Putamen (tissue), 1 donor: ENCODE data around the gene KRT71.
A peak's percentile ranks its signal among the peaks of the same experiment; 100 is the strongest.
"Not testable (repeated sequence)": the region's sequence is repeated elsewhere in the genome, so short reads cannot be mapped to it uniquely, and the experiment has no call there.

ENCODE experiments used
- DNase-seq: peaks from one replicate; pipeline ENCODE4 v3.0.0-alpha.2; 2016; ENCODE audit warnings: low spot score

Gene KRT71

DNA sequence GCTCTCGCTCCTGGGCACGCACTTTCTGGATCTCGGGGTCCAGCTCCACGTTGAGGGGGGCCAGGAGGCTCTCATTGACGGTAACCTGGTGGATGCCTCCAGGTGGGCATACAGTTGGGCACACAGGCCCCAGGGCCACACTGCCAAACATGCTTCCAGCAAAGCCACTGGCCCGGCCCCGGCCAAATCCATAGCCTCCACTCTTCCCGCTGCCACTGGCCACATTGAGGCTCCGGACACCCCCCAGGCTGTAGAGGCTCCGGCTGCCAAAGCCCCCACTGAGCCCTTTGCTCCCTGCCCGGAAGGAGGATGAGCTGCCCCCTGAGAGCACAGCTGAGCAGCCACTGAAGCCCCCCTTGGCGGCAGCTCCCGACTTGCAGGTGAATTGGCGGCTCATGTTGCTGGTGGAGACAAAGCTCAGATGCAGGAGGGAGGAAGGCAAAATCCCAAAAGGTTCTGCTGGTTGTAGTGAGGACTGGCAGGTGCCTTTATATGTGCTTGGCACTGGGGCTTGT lies at the start of gene KRT71:
Gene KRT71, minus strand, starts transcription at position 465 of the 515 bp plus-strand sequence. Its CDS starts 68 bp downstream, at position 397.
- no peak for DNase-seq

DNA sequence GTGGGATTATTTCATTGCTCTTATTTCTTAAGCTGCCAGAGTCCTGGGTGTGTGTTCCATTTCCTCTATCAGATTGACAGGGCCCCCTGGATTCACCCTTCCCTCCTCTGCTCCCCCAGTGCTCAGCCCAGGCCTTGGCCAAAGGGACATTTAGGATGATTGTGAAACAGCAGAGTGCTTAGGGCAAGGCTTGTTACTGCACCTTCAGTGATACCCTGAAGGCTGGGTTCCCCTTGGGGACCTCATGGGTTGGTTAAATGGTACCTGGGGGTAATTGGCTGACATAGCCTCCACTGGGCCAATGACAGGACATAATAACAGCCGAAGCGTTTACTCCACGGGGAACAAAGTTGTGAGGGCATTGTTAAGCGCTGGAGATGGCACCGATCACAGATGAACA lies 49.6 kb upstream of the KRT71 start:
- DNase-seq, result no peak

DNA sequence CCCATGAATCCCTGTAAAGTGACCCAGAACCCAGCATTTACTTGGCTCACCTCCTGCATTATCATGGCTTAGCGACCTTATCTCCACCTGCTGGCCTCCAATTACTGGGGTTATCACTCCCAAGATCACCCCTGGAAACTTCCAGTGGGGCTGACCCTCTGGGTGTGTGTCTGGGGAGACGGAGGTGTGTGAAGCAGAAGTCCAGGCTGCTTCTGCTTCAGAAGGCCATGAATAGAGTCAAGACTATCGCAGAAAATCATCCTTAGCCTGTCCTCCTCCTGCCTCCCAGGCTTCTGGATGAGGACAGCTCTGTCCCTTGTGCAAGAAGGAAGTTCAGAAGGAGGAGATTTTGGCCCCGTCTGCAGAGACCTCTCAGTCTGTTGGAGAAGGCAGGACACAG lies 48.7 kb upstream of the KRT71 start:
- no peak for DNase-seq

DNA sequence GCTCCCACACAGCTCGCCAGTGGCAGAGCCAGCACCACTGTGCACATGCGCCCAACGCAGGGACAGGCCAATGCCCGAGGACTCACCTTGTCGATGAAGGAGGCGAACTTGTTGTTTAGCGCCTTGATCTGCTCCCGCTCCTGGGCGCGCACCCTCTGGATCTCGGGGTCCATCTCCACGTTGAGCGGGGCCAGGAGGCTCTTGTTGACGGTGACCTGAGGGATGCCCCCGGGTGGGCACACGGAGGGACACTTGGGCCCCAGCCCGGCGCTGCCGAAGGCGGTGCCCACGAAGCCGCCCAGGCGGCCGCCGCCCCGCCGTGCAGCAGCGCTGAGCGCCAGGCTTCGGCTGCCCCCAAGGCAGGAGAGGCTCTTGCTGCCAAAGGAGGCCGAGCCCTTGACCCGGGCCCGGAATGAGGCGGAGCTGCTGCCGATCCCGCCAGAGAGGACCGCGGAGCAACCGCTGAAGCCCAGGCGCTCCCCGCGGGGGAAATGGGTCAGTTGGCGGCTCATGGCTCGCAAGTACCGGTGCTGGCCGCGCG lies 48.1 kb upstream of the KRT71 start, which contains the start of gene KRT72:
Gene KRT72, minus strand, starts transcription at position 523 of the 541 bp plus-strand sequence. Its CDS starts 11 bp downstream, at position 512.
- DNase-seq, result no peak

DNA sequence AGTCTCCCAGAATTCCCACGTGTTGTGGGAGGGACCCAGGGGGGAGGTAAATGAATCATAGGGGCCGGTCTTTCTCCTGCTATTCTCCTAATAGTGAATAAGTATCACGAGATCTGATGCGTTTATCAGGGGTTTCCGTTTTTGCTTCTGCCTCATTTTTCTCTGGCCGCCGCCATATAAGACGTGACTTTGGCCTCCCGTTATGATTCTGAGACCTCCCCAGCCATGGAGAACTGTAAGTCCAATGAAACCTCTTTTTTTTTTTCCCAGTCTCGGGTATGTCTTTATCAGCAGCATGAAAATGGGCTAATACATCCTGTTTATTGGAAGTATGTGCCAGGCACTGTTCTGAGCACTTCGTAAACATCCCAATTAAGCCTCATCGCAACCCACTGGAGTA lies 47.5 kb upstream of the KRT71 start:
- no peak for DNase-seq

DNA sequence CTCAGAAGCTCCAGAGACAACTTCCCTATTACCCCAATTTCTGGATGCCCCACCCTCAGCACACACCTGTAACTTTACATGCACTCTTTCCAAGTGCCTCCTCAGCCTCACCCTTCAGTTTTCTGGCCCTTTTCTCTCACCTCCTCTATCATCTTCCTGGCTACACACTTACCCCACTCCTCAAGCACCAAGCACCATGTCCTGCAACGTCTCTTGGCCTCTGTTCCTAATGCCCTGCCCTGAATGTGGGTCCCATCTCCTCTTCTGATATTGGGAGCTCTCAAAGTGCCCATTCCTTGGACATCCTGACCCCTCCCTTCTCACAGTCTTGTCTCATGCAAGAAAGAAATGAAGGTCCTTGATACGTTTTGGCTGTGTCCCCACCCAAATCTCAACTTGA lies 47.1 kb upstream of the KRT71 start:
- DNase-seq, result no peak

DNA sequence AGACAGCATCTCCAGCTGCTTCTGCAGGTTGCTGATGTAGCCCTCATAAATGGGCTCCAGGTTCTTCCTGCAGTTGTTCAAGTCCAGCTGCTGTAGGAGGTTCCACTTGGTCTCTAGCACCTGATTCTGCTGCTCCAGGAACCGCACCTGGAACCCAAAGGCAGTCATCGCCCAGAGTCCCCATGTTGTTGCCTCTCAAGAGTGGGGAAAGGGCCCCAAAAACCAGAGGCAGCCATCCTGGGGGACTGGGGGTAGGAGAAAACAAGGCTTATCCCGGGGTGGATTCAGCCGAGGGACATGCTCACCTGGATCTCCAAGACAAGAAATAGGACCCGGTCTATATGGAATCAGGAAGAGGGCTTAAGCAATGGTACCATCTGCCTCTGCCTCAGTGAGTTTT lies 46.0 kb upstream of the KRT71 start:
- DNase-seq, result no peak

DNA sequence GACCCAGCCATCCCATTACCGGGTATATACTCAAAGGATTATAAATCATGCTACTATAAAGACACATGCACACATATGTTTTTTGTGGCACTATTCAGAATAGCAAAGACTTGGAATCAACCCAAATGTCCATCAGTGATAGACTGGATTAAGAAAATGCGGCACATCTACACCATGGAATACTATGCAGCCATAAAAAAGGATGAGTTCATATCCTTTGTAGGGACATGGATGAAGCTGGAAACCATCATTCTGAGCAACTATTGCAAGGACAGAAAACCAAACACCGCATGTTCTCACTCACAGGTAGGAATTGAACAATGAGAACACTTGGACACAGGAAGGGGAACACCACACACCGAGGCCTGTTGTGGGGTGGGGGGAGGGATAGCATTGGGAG lies 41.3 kb upstream of the KRT71 start:
- not testable (repeated sequence) for DNase-seq

DNA sequence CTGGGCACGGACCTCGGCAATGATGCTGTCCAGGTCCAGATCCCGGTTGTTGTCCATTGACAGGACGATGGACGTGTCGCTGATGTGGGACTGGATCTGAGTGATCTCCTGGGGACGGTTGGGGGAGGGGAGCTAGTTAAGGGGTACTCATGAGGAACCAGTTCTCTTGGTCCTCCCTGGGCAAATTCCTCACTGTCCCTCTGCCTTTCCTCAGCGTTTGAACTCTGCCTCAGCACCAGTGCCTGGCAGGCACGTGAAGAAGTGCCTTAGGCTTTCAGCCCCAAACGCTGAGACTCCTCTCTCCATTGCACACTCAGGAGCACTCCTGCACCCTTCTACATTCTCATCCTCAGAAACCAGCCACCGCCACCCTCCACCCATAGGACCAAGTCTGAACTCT lies 38.6 kb upstream of the KRT71 start:
- no peak for DNase-seq

DNA sequence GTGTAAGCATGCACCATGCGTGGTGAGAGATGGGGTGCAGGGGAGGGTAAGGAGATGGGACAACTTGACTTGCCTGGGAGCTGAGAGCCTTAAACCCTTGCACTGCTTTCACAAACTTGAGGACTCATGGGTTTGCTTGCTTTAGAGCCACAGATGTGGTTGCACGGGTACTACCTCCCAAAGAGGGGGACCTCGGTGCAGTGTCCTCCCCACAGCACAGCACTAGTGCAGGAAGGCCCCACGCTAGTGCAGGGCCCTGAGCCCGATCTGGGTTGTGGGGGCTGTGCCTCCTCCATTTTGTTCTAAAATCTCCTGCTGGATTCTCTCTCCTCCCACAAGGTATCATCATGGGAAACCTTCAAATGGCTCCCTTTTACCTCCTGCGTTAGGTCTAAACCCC lies 37.1 kb upstream of the KRT71 start:
- no peak for DNase-seq

DNA sequence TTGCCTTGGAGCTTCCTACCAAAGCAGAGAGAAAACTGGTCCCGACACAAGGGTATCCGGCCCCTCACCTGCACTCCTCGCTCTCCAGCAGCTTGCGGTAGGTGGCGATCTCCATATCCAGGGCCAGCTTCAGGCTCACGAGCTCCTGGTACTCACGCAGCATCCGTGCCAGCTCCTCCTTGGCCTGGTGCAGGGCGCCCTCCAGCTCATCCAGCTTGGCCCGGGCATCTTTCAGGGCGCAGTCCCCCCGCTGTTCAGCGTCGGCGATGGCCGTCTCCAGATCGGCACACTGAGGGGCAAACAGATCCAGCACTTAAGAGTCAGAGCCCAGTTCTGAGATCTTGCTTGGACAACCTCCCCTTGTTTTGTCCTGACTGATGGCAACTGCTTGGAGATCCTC lies 34.6 kb upstream of the KRT71 start:
- DNase-seq, result no peak

DNA sequence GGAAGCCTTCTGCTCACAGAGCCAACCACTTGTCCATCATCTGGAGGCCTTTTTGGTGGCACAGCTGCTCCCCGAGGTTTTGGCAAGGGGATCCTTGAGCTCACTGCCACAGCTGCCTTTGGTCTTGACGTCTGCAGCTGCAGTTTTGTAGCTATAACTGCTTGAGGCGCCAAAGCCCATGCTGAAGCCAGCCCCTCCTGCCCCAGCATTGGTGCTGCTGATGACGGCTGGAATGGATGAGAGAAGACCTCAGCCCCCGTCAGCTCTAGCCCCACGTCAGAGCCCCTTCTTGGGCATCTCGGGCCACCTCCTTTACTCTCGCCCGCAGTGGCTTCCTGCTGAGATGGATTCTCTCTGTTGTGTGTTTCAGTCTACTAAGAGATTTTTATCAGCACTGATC lies 33.0 kb upstream of the KRT71 start:
- no peak for DNase-seq

DNA sequence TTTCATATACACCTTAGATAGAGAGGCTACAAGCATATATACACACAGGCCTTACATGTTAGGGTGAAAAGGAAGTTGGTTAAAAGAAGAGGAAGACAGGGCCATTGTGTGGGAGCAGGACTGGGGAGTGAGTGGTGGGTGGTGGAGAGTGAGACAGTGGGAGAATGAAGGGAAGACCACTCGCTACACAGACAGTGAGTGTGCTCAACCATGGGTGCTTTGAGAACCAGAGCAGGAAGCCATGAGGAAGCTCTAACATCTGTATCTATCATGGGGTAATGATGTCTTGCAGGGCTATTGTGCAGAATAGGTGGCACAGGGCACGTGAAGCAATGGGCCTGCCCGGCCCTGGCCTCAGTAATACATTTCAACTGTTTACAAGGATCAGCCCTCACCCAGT lies 32.1 kb upstream of the KRT71 start:
- no peak for DNase-seq

DNA sequence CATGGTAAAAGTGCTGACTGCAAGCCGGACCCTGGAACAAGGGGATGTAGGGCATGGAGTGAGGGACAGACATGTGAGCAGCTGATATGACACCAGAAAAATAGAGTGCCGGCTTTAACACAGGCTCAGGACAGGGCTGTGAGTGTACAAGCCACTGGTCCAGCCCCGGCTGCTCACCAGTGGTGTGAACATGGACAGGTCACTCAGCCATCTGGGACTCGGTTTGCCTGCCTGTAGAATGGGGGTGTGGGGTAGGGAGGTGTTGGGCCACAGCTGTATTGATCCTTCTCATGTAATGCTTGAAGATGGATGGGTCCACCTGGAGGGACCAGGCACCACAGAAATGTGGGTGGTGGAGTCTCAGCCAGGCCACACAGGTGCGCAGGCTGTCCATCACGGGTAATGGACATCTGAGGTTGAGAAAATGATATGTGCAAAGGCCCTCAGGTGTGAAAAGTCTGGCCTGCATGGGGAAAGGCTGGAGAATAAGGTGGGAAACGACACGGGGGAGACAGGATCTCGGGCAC lies 31.3 kb upstream of the KRT71 start:
- no peak for DNase-seq

DNA sequence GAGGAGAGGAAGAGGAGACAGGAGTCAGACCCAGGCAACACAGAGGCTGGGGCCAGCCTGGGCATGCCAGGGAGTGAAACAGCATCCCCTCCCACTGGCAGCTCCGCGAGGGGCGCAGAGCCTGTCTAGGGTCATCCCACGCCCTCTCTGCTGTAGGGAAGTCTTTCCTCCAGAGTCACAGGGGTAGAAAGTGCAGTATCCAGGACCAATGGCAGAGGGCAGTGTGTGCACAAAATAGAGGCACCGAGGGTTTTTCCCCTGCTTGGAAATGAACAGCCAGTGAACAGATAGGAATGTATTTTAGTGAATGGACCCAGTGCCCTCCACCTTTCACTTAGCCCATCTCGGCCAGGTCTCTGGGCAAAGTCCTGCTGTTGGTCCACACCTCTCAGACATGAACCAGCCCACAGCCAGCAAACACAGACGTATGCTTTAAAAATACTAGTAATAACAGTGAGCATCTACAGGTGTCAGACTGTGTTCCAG lies 30.1 kb upstream of the KRT71 start:
- peak; percentile 21 for DNase-seq

DNA sequence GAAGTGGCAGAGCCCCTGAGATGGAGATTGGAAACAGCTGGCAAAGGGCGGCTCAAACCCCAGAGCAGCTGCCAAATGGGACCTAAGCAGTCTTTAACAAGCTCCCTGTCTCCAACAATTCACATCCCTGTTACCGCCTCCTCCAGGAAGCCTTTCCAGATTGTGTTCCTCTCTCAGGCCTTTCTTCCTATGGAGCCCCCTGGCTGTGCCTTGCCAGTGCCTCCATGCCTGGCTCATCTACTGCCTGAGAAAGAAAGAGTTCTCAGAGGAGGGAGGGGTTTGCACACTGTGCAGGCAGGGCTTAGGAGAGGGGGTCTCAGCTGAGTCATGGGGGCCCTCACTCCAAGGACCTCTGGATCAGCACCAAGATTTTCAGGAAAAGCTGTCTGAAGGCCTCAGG lies 29.5 kb upstream of the KRT71 start:
- DNase-seq, result no peak

DNA sequence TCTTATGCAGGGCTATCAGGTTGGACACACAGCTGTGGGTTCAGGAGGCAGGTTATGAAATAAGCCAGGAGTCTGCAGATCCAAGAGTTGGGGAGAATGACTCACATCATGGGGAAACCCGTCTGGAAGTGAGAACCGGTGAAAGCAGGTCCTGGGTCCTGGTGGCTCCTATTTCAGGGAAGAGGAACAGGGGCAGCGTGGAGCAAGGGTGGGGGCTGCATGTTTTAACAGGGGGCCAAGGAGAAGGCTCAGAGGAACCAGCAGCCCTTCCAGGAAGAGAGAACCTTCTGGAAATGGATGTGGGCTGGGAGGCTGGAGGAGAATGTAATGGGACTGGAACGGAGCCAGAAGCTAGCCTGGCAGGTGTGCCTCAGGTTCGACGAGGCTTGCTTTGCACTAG lies 28.5 kb upstream of the KRT71 start:
- DNase-seq, result no peak

DNA sequence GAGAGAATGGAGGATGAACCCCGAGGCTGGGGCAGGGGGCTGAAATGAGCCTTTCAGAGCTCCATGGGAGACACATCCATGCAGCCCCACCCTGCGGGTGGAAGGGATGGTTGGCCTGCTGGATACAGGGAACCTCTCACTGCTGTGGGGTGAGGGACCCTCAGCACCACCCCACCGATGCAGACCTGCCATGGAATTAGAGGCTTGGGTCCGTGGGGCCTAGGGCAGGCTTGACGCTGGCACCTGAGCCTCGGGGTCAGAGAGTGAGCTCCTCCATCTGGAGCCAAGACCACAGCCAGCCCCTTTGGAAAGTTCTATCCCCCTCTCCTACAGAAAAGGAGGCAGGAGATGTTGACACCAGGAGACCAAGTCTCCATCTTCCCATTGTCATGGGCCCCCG lies 28.1 kb upstream of the KRT71 start:
- no peak for DNase-seq

DNA sequence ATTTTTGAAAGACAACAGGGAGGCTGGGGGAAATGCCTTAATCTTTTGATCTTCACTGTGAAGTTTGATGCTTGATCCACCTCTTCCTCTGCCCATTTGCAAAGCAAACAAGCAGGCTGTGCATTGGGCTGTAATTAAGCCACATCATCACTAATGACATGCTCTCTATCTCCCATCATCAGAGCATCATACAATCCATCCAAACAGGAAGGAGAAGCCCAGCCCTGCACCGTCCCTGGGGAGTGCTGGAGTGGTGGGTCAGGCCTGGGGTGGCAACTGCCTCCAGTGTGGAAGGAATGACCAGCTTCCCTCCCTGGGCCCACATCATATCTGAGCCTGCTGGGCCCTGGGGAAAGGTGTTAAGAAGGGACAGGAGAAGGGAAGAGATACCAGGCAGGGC lies 27.6 kb upstream of the KRT71 start:
- no peak for DNase-seq

DNA sequence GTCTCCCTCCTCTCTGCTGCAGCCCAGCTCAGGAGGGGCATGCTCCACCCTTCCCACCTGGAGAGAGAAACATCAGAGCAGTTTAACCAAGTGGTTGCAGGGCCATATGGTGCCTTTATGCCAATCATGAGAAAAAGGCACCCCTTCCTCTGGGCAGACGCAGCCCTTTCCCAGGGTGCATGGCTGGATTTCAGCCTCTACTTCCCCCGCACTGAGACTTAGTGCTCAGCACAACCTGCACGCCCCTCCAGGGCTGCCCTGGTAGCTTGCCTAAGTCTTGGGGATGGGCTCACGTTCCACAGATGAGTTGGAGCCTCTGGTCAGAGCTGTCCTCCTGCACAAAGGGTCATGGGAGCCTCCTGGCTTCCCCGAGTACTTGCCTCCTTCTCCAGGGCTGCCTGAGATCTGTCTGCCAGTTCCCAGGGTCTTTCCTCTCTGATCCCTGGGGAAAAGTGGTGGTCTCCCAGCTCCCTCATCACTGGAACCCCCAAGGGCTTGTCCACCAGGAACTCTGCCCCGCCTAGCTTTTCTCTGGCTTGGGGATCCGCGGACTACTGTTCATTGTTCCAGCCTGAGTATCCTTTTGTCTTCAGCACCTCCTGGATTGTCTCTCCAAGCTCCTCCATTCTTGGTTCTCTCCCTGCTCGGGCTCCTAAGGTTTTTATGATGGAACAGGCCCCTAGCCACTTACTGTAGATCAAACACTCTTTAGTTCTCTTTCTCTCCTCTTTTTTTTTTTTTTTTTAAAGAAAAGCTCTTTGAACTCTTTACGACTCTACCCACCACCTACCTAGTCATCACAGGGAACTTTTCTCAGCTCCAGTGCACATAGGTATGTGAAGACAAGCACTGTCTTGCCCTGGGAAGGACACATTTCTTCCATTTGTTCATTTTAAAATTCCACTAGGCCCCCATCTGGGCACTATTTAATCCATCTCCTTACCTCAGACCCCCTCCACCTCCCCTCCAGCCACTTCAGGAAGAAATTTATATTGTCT lies 26.8 kb upstream of the KRT71 start:
- no peak for DNase-seq

DNA sequence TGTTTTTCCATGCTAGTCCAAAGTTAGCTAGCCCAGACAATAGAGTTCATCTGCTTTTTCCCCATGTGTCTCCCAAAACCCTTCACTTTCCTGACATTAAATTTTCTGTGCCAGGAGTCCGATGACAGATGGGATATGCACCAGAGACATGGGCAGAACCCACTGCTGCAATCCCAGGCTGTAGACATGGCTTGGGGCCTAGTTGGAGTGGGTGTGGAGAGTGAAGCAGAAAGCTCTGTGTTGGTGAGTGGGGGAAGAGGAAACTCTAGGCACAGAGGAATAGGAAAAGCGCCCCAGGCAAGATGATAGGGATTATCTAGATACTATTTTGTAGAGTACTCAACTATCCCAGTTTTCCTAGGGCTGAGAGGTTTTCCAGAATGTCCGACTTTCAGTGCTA lies 25.5 kb upstream of the KRT71 start:
- DNase-seq, result no peak

DNA sequence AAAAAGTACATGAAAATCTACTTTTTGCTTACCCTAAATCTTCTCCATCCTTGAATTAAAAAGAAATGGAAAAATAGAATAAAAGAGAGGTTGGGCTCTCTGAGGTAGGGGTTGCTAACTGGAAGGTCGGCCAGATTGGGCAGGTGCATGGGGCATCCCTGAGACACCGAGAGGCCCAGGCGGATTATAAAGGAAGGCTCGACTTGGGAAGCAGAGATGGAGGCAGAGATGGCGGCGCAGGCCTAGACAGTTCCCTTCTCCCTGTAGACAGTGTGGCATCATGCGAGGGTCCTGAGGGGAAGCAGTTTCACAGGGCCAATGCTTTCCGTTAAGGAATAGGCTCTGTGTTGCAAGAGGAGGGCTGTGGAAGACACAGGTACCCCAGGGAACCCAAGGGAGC lies 24.4 kb upstream of the KRT71 start:
- no peak for DNase-seq

DNA sequence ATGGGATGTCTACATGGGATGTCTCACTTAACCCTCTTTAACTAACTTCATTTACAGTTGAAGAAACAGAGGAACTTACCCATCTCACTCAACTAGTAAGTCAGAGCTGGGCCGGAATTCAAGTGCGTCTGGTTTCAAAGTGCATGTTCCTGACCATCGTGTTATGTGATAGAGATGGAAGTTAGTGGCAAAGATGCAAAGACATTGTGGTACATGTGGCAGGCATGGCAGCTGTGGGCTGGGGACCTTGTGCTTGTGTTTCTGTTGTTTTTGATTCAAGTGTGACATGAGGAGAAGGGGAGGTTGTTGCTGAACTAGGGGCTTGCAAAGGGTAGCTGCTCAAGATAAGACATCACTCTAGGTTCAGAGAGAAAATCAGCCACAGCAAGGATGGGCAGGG lies 23.0 kb upstream of the KRT71 start:
- no peak for DNase-seq
